ENCODE measurements around the gene ANKRD23.
A peak's percentile ranks its signal among the peaks of the same experiment; 100 is the strongest.

Gene ANKRD23

DNA sequence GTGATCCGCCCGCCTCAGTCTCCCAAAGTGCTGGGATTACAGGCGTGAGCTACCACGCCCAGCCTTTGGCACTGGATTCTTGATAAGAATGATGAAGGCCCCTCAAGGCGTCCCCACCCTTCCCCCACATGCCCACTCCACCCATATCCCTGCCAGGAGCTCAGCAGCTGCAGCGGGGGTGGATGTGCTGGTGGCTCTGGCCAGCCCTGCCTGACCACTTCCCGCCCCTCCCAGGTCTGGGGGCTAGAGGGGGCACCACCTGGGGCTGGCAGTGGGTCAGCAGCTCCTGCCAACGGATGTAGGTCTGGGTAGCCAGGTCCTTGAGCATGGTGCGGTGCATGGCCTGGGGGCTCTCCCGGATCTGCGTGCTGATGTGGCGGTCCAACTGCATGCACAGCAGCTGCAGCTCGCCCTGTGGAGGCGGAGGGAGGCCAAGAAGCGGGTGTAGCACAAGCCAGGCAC is 33.8 kb upstream of the ANKRD23 start:
- no peak for DNase-seq

DNA sequence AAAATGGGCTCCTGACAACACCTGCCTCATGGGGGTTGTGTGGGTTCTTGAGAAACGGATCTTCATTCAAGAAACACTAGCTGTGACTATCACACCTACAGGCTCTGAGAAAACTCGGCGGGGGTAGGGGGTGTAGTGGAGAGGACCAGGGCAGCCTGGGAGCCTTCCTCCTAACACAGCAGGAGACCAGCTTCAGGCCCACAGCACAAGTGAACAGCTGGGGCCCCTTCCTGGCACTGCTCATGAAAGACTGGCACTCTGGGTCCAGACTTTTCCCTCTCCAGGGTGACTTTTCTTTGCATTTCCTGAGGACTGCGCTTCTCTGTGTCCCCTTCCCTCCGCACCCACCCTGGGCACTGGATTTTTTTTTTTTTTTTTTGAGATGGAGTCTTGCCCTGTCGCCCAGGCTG is 33.2 kb upstream of the ANKRD23 start:
- no peak for DNase-seq

DNA sequence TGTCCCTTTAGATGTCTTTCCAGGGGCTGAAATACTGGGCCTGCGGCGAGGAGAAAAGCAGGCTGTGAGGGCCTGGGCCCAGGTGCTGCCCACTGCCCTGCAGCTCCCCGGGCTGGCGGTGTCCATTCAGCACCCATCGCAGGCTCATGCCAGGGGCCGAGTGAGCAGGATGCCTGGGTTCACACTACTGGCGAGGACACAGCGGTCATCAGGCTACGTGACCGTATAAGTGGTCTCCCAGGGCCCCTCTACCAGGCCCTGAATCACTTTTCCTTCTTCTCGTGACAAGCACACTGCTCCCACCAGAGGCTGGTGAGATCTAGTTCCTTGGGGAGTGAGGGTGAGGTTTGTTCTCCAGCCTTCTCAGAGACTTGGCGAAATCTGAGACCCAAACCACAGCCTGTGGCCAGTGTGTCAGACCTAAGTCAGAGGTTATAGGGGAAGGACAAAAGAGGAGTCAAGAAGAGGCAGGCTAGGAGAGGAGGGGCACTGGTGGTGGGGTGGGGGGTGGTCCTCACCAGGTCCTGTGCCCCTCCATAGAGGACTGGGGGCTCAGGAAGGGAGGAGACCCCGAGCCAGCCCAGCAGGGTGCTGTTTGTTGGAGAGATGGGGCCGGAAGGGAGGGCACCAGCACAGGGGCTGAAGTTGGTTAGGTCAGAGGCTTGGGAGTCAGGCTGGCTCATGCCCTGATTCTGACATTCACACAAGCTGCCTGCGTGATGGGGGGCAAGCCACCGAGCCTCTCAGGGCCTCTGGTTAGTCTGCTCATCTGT is 32.6 kb upstream of the ANKRD23 start:
- DNase-seq: no peak

DNA sequence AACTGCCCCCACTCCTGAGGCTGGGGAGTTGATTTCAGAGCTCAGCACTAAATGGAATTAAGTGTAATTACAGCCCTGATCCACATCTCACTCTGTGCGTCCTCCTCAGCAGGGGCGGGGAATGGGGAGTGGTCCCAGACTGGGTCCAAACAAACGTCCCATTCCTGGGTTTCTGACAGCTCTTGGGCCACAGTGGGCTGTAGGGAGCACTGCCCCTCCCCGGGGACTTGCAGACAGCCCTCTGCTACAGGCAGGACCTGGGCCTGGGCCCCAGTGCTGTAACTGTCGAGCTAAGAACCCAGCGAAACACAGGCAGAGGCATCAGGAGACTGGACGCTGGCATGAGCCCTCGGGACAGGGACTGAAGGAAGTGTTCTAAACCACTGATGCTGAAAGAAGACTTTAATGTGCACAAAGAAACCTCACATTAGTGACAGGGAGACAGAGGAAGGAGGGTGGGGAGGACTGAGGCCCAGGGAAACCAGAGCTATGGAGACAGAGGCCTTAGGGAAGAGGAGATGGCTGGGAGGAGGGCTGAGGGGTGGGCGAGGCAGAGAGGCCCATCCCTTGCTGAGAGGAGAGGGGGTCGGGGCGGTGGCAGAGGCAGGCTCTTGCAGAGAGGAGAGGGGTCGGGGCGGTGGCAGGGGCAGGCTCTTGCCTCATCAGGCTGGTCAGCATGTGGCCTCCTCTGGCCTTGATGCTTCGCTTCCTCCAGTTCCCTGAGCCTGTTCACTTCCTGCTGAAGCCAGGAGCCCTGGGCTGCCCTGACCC is 31.9 kb upstream of the ANKRD23 start:
- peak in 5 of 56 donors; percentile 20 to 51 (median 46) for DNase-seq

DNA sequence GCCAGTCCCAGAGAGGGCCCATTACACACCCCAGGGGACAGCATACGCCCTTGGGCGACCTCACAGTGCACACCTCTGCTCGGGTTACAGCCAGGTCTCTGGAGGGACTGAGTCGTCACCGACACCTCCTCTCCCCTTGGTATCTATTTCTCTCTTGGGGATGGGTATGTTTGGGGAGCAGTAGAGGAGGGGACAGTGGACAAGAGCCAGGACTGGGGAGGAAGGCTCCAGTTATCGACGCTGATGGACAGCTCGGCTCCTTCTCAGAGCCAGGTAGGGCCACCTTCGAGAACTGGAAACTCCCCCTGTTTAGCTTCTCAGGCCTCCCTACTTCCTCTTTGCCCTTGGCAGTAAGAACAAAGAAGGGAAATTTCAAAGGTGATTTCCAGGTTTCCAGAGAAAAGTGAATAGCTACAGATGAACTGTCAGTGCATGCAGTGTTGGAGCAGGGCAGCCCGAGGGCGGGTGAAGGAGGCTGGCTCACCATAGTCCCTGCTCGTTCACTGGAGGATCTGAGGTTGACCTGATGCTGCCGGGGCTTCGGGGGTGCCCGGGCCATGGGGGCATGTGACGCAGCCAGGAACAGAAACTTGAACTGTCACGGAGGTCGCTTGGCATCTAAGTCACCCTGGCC is 30.5 kb upstream of the ANKRD23 start:
- DNase-seq: peak in 1 of 56 donors; percentile 28

DNA sequence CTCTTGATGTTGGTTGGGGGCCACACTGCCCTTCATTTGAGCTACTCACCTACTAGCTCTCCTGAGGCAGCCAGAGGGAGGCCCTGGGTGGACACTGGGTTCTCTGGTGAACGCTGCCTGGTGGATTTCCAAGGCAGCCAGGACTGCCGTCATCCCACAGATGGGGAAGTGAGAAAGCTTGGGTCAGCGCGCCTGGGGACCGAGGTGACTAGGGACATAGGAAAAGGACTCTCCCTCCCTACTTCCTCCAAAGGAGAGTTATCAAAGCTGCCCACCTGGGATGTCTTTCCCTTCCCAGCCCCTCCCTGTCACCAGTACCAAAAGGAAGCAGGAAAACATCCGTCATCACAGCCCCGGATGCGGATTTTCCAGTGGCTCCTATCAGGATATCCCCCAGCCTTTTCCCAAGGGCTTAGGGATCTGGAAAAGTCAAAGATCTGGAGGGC is 29.9 kb upstream of the ANKRD23 start:
- peak in 9 of 56 donors; percentile 10 to 59 (median 33) for DNase-seq

DNA sequence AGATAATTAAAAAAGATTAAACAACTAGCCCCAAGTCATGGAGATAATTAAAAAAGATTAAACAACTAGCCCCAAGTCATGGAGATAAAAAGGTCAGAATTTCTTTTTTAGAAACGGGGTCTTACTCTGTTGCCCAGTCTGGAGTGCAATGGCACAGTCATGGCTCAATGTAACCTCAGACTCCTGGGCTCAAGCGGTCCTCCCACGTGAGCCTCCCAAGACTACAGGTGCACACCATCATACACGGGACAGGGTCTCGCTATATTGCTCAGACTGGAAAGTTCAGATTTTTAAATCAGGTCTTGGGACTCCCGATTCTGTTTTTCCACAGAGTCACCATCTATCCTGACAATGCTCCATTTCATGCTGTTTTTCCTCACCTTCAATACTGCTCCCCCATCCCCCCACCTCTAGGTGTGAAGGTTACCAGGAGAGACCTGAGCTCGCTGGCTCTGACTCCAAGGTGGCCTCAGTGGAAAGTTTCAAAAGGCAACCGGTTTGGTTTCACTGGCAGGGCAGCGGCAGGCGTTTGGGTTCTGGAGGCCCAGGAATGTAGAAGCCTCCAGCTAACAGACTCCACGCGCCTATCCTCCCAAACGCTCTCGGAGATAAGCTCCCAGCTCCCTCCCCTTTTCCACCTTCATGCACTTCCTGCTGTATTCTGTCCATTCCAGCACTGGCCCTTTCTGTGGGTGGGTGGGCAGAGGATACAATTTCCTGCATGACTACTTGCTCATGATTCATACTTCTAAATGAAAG is 28.9 kb upstream of the ANKRD23 start:
- no peak for DNase-seq

DNA sequence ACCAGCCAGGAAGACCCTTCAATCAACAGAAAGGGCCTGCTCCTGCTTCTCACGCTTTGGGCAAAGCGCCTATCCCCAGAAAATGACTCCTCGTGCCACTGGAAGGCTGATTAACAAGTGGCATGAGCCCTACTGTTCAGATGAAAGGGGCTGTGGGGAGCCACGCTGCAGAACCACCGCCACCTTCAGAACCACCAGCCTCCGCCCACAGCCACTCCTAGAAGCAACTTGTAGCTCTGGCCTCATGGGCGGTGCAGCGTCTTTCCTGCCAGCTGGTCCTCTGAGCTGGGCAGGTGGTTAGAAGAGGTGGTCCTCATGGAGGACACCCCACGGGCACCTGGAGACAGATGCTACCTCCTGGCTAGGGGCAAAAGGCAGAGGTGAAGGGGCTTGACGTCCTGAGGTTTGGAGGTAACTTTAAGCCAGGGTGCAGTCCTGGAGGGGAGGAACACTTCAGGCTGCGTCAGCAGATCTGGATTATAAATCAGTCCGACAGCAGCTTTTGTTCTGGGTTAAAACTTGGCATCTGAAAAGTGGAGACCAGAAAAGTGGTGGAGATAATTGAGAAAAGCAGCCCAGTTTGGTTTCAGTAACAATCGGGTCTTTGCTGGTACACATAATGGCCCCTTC is 26.9 kb upstream of the ANKRD23 start:
- peak in 24 of 56 donors; percentile 24 to 74 (median 55) for DNase-seq

DNA sequence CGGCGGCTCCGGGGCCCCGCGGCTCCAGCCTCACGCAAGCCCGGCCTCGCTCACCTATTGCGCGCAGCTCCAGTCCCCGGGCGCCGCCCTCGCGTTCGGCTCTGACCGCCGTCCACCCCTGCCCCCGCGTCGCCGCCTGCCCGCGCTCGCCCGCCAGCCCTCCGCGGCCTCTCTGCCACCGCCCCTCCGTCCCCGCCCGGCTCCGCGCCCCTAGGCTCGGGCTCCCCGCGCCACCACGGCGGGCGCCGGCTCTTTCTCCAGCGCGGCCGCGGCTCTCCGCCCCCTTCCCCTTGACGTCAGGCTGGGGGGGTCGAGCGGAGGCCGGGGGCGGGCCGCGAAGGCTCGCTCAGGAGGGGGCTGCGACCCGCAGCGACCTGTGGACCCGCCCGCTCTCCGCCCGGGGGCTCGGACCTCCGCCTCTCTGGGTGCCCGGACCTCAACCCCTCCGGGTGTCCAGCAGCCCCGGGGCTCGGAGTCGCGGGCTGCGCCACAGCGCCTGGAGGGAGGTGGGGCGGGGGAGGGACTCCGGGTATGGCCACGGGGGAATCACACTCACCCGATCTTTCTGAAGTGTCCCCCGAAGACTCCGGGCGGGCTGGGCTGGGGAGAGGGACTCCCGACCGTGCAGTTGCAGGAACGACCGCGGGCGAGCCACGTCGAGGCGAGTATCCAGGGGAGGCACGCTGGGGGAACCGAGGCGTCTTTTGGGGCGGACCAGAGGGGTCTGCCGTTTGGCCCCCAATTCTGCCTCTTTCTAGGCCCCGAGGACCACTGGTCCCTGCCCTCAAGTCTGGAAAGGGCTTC is 26.2 kb upstream of the ANKRD23 start, which contains the start of gene SEMA4C:
Gene SEMA4C, minus strand, starts transcription at position 259 of the 804 bp plus-strand sequence. CDS start 2,194 bp downstream, outside the sequence.
- peak in 47 of 56 donors; percentile 41 to 91 (median 69) for DNase-seq

DNA sequence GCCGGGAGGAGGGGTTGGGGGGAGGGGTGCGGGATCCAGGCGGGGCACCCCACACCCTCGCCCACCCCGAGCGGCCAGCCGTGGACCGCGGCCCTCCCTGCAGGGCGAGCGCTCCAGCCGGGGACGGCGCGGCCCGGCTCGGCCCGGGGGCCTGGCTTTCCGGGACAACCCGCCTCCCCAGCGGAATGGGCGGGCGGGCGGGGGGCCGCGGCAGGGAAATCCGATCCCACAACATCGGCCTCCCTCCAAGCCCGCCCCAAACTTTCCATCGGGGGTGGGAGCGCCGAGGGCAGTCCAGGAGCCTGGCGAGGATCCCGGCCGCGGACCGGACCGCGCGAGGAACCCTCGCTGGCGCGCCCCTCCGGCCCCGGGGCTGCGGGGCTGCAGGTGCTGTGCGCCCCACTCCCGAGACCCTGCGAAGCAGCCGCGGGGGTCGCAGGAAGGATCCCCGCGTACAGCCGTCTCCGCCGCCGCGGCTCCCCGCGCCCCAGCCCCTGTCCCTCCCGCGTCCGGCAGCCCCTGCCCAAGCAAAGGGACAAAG is 25.5 kb upstream of the ANKRD23 start:
- DNase-seq: peak in 42 of 56 donors; percentile 44 to 85 (median 72)

DNA sequence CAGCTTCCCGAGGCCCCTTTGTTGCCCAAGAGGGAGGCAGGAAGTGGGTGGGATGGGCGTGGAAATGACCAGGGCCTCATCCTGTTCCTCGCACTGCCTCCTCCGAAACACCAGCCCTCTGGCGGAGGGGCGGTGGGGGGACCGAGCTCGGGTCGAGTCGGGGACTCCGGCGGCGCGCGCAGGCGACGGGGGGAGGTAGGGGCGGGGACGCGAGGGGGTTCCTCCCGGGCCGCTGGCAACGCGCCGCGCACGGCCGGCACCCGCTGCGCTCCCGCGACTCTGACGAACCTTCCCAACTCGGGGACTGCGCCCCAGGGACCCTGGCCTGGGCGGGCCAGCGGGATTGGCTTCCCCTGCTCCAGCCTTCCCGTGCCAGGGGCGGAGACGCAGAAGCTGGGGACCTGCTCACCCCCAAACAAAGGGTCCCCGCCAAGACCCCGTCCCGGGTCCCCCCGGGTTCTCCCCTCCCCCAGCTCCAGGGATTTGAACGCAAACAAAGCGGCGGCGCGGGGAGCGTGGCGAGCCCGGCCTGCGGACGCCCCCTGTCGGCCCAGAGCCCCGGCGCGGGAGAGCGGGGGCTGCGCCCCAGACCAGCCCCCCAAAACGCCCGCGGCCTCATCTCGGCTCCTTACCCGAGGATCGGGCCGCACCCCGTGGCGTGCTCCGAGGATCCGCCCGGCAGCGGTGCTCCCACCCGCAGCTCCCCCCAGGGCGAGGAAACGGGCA is 24.9 kb upstream of the ANKRD23 start:
- DNase-seq: peak in 47 of 56 donors; percentile 35 to 85 (median 73)

DNA sequence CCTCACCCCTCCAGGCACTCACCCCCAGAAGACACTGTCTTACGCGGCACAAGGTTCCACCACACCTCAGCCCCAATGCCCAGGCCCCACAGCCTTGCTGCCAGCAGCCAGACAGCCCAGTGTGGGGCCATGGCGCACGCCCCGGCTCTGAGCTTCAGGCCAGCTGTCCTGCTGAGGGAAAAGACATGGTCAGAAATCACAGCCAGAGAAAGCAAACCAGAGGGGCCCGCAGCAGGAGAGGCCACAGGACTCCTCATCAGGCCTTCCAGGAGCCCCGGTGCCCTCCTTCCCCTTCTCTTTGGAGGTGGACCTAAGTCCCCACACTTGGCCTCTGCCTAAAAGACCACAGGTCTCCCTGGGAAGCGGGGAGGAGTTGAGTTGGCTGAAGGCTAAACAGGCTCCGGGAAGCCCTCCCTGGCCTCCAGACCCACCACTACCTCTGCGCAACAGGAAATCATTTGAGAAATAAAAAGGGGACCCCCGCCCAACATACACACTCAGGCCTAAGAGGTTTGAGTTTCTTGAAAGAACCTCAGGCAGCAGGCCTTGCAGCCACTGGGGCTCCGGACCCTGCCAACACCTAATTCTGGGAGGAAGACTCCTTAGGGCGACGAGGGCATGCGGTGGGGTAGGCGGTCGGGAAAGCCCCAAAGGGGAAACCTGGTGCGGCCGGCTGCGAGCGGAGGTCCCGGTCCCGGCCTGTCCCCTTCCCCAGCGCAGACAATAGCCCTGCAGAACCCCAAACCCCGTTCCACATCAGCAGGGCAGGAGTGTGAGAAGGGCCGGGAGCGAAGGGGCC is 24.1 kb upstream of the ANKRD23 start:
- DNase-seq: peak in 5 of 56 donors; percentile 19 to 62 (median 28)

DNA sequence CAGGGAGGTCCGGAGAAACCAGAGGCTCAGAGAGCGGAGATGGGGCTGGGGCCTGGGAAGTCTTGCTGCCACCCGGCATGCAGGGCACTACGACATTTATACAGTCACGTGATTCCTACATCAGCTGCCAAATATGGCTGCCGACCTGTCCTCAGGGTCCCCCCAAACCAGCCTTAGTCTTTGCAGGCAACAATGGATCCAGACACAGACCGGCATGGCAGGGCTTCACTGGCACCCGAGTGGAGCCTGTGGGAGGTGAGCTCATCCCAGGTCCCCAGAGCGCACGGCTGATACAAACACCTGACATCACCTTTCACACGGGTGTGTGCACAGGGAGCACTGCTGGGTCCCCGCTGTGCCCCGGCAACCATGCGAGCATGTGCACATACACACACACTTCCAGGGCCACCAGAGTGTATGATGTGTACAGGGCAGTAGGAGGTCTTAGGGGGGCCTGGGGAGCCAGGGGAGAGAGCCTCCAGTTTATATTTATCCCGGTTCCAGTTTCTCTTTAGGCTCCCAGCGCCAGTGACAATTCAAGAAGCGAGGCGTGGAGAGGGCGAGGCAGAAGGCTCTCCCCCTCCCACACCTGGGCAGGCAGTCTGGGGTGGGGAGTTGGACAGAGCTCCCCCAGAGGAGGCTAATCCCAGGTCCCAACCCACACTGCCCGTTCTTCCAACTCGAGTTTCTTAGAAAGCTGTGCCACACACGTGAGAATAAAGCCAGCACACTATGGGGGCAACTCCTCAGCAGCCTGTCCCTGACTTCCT is 23.4 kb upstream of the ANKRD23 start:
- peak in 8 of 56 donors; percentile 10 to 51 (median 24) for DNase-seq

DNA sequence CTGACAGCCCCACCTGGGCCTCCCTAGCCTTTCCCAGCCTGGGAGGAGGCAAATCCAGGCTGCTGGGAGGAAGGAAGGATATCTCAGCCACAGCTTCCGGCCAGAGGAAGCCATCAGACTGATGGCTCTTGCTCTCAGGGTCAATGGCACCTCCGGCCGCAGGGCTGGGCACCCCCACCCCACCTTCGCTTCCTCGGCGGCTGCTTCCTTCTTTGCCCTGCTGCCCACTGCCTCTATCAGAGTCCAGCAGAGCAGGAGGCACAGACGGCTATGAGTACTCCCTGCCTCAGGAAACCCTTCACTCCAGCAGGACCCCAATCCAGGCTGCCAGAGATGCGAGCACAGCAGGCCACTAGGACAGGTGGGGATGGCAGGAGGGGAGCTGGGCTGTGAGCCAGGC is 22.8 kb upstream of the ANKRD23 start:
- DNase-seq: no peak

DNA sequence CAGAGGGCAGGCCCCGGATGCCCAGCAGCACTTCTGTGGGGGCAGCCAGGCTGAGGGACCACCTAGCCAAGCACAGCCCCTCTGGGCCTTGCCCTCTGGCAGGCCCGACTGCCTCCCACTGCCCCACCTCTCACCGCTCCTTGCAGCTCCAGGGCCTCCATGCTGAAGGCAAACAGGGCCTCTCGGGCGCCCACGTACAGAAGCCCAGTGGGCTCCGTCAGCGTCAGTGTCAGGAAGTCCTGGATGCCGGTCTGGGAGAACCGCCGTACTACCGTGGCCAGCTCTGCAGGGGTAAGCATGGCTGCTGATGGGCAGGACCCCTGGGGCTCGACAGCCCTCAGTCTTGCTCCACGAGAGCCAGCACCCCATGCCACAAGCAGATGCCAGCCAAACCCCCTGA is 22.3 kb upstream of the ANKRD23 start:
- DNase-seq: no peak

DNA sequence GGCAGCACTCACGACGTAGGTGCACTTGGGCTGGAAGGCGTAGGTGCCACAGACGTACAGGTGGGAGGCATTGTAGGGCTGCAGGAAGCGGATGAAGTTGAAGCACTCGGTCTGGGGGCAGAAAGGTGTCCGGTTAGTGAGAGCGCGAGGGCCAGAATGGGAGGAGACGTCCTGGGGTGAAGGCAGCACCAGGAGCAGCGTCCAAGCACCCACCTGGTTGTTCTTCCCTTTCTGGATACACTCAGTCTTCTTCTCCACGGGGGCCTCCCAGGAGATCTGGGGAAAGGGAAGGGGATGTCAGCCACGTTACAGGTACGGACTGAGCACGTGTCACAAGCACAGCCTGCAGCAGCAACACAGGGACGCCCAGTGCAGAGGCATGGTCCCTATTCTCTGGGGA is 21.8 kb upstream of the ANKRD23 start:
- DNase-seq: no peak

All from nucleus accumbens (tissue), 56 donors.